Vagina (tissue), 2 donors: ENCODE results near the gene LDAH.

Experiments
- POLR2A ChIP-seq, 2 donors: fragments of 450-650 bp; IDR thresholded peaks; one replicate each; pipeline ENCODE4 v1.6.1; 2017; ENCODE audit warnings: antibody characterized with exemption in 2 of 2, mild to moderate bottlenecking in 2 of 2, moderate library complexity in 2 of 2
- POLR2AphosphoS5 ChIP-seq, 2 donors: sonication (generic); formaldehyde crosslinking; IDR thresholded peaks; one replicate each; pipeline ENCODE4 v1.9.0; 2017; ENCODE audit warnings: antibody characterized with exemption in 2 of 2, mild to moderate bottlenecking in 2 of 2, low read depth in 1 of 2; ENCODE audit not compliant: insufficient read depth in 1 of 2

- TF ChIP-seq POLR2AphosphoS5 (IDR thresholded peaks at IDR 0.05; ENCODE audit: insufficient read depth in 1 of 2, low read depth in 1 of 2) (no peak), POLR2A (IDR thresholded peaks at IDR 0.05) (no peak)
Measured at GRCh38 chr2:20852670-20853069, 29.8 kb upstream of the LDAH start.
